ENCODE measurements around the gene ZNF157.

The ZNF157 gene

DNA sequence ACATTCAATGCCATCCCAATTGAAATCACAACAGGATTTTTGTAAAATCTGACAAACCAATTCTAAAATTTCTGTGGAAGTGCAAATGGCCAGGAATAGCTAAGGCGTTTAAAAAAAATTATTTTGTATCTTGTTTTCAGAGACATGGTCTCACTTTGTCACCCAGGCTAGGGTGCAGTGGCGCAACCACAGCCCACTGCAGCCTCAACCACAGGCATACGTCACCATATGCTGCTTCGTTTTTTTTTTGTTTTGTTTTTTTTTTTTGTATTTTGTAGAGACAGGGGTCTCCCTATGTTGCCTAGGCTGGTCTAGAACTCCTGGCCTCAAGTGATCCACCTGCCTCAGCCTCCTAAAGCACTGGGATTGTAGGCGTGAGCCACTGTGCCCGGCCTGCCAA lies 88.2 kb downstream of the ZNF157 start:
- in situ Hi-C loops (cut with HindIII; ENCODE audit: low sequenced_read_pairs): no loop called here
- TF ChIP-seq CTCF (IDR thresholded peaks at IDR 0.05; ENCODE audit: low read depth, low read length): no peak
- DNase-seq (ENCODE audit: low read depth, low spot score): no peak
- H3K4me3 ChIP-seq (ENCODE audit: low read depth, low read length): no peak overlapping the region

DNA sequence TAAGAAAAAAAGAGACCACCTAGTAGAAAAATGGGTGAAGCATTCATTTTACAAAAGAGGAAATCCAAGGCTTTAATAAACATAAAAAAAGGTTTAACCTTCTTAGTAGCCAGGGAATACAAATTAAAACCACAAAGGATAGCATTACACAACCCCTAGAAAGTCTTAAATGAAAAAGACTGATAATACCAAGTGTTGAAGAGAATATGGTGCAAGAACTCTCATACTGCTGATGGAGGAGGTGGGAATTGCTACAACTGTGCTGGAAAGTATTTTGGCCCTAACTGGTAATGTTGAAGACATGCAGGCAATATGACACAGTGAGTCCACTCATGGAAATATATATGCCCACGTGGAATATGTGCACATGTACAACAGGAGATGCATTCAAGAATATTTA lies 90.2 kb downstream of the ZNF157 start:
- DNase-seq (ENCODE audit: low read depth, low spot score): no peak
- H3K4me3 ChIP-seq (ENCODE audit: low read depth, low read length): no peak overlapping the region
- in situ Hi-C loops (cut with HindIII; ENCODE audit: low sequenced_read_pairs): no loop called here
- TF ChIP-seq CTCF (IDR thresholded peaks at IDR 0.05; ENCODE audit: low read depth, low read length): no peak
